Neural cell (in vitro differentiated cells): ENCODE data around the gene TRIB2. TPM values are rescaled to one million over a fixed set of nuclear protein-coding genes. Genes with fewer than 3 reads are reported as not detected.

Experiments used
- H2AFZ ChIP-seq: fragments of 200-600, 300-800 bp; sonication (generic), shearing (Covaris generic); 2 replicates; pipeline ENCODE4 v1.6.0; 2014; ENCODE audit warnings: low read depth, mild to moderate bottlenecking, antibody characterized with exemption, low read length, moderate library complexity
- H3F3A ChIP-seq: fragments of 200-600 bp; shearing (Covaris generic); 2 replicates; pipeline ENCODE4 v1.6.1; 2016; ENCODE audit warnings: mild to moderate bottlenecking, moderate library complexity, mixed read lengths, antibody characterized with exemption, low read length; ENCODE audit not compliant: insufficient read depth, poor library complexity, severe bottlenecking
- H3K27ac ChIP-seq: fragments of 200-600, 300-800 bp; sonication (generic), shearing (Covaris generic); 2 replicates; pipeline ENCODE4 v1.5.1; 2014; ENCODE audit warnings: mild to moderate bottlenecking, low read length, moderate library complexity
- H3K27me3 ChIP-seq: fragments of 300-800, 200-600 bp; sonication (generic), shearing (Covaris generic); 2 replicates; pipeline ENCODE4 v1.6.0; 2014; ENCODE audit warnings: mild to moderate bottlenecking, low read depth, low read length, moderate library complexity; ENCODE audit not compliant: insufficient read depth
- H3K36me3 ChIP-seq: fragments of 300-800, 200-600 bp; sonication (generic), shearing (Covaris generic); 2 replicates; pipeline ENCODE4 v1.5.1; 2014; ENCODE audit warnings: mild to moderate bottlenecking, antibody characterized with exemption, low read length, moderate library complexity; ENCODE audit not compliant: insufficient read depth
- H3K4me2 ChIP-seq: fragments of 300-800, 200-600 bp; sonication (generic), shearing (Covaris generic); 2 replicates; pipeline ENCODE4 v1.6.0; 2014; ENCODE audit warnings: mild to moderate bottlenecking, low read length
- H3K4me3 ChIP-seq: fragments of 300-800, 200-600 bp; sonication (generic), shearing (Covaris generic); 2 replicates; pipeline ENCODE4 v1.5.1; 2014; ENCODE audit warnings: mild to moderate bottlenecking, low read length, moderate library complexity
- H3K79me2 ChIP-seq: fragments of 200-600 bp; shearing (Covaris generic); replicated peaks from 2 replicates; pipeline ENCODE4 v1.6.0; 2014; ENCODE audit warnings: mild to moderate bottlenecking, low read length, moderate library complexity; ENCODE audit not compliant: insufficient read depth
- H3K9ac ChIP-seq: fragments of 300-800, 200-600 bp; sonication (generic), shearing (Covaris generic); 2 replicates; pipeline ENCODE4 v1.6.1; 2016; ENCODE audit warnings: mild to moderate bottlenecking, low read length, mixed read lengths
- H3K9me2 ChIP-seq: fragments of 200-600 bp; shearing (Covaris generic); 2 replicates; pipeline ENCODE4 v1.6.1; 2016; ENCODE audit warnings: mild to moderate bottlenecking, low read length, mixed read lengths; ENCODE audit not compliant: insufficient read depth
- H3K9me3 ChIP-seq: fragments of 200-600, 300-800 bp; sonication (generic), shearing (Covaris generic); 2 replicates; pipeline ENCODE4 v1.6.1; 2016; ENCODE audit warnings: mild to moderate bottlenecking, mixed run types, low read length, moderate library complexity, mixed read lengths
- H4K20me1 ChIP-seq: fragments of 200-600 bp; shearing (Covaris generic); 2 replicates; pipeline ENCODE4 v1.6.1; 2016; ENCODE audit warnings: mild to moderate bottlenecking, mixed run types; ENCODE audit not compliant: insufficient read depth
- CTCF ChIP-seq: fragments of 450-650 bp; IDR thresholded peaks from 2 replicates; pipeline ENCODE4 v1.5.1; 2014; ENCODE audit warnings: antibody characterized with exemption, mild to moderate bottlenecking, moderate library complexity; ENCODE audit not compliant: poor library complexity, severe bottlenecking
- EP300 ChIP-seq: fragments of 450-650 bp; conservative IDR thresholded peaks from 2 replicates; pipeline ENCODE4 v1.6.1; 2014; ENCODE audit warnings: antibody characterized with exemption, mild to moderate bottlenecking, moderate library complexity; ENCODE audit not compliant: poor library complexity, severe bottlenecking
- EZH2 ChIP-seq: fragments of 200-600, 300-800 bp; shearing (Covaris generic), sonication (generic); IDR thresholded peaks from 2 replicates; pipeline ENCODE4 v1.6.1; 2014; ENCODE audit warnings: antibody characterized with exemption, low read length, borderline replicate concordance, mild to moderate bottlenecking; ENCODE audit not compliant: insufficient read depth, poor library complexity, severe bottlenecking
- MXI1 ChIP-seq: fragments of 450-650 bp; conservative IDR thresholded peaks from 2 replicates; pipeline ENCODE4 v1.6.1; 2014; ENCODE audit warnings: antibody characterized with exemption, mild to moderate bottlenecking; ENCODE audit not compliant: poor library complexity, severe bottlenecking
- POLR2AphosphoS5 ChIP-seq: IDR thresholded peaks from 2 replicates; pipeline ENCODE4 v1.6.1; 2012
- RAD21 ChIP-seq: fragments of 450-650 bp; conservative IDR thresholded peaks from 2 replicates; pipeline ENCODE4 v1.6.1; 2014; ENCODE audit warnings: antibody characterized with exemption, mild to moderate bottlenecking, moderate library complexity
- REST ChIP-seq: IDR thresholded peaks from 2 replicates; pipeline ENCODE4 v1.6.1; 2012; ENCODE audit warnings: borderline replicate concordance
- SMC3 ChIP-seq: fragments of 450-650 bp; conservative IDR thresholded peaks from 2 replicates; pipeline ENCODE4 v1.6.1; 2014; ENCODE audit warnings: antibody characterized with exemption, mild to moderate bottlenecking, moderate library complexity; ENCODE audit not compliant: poor library complexity
- TAF1 ChIP-seq: IDR thresholded peaks from 2 replicates; pipeline ENCODE4 v1.6.1; 2012; ENCODE audit warnings: low read depth
- polyA minus RNA-seq: library from RNA; depleted of rRNA, polyadenylated mRNA; stranded (reverse); fragments of >200 nt; gene quantifications from 2 replicates; pipeline ENCODE4 v1.2.3, GENCODE V29; 2014
- polyA plus RNA-seq: library from polyadenylated mRNA; depleted of rRNA; stranded (reverse); fragments of >200 nt; gene quantifications from 2 replicates; pipeline ENCODE4 v1.2.3, GENCODE V29; 2014

The TRIB2 gene
- polyA plus RNA-seq (101 and 123 TPM in 2 replicates), polyA minus RNA-seq (179 and 197 TPM in 2 replicates)

GRCh38 chr2:12716282-12717190 lies at the start of gene TRIB2:
Gene TRIB2 (plus strand): TSS chr2:12716936. CDS start chr2:12718308, 1,372 bp downstream.
- TF ChIP-seq SMC3, result peak; percentile 69
- TF ChIP-seq MXI1, result peak; percentile 69
- TF ChIP-seq TAF1, result peak; percentile 81
- peak; percentile 53 for TF ChIP-seq CTCF
- TF ChIP-seq POLR2AphosphoS5, result peak; percentile 65
- peak; percentile 45 for TF ChIP-seq EP300
- peak; percentile 63 for TF ChIP-seq REST
- no peak for TF ChIP-seq EZH2
- TF ChIP-seq RAD21, result peak; percentile 65

GRCh38 chr2:12669036-12669435 lies 47.7 kb upstream of the TRIB2 start:
- Histone ChIP-seq H3K4me3 (no peak overlapping the region), H4K20me1 (no peaks in the 10 kb centered on the region), H3K79me2 (no peaks in the 10 kb centered on the region), H3K27me3 (no peaks in the 10 kb centered on the region), H2AFZ (no peak overlapping the region), H3K9me3 (no peaks in the 10 kb centered on the region), H3K9me2 (no peaks in the 10 kb centered on the region), H3K27ac (no peak overlapping the region), H3K9ac (no peak overlapping the region), H3K36me3 (no peaks in the 10 kb centered on the region), H3K4me2 (no peak overlapping the region), H3F3A (no peaks in the 10 kb centered on the region)
- no peak for TF ChIP-seq SMC3
- no peak for TF ChIP-seq TAF1

More at GRCh38 chr2:12716282-12717190, at the start of gene TRIB2:
- peak within 1 kb of the TSS; percentile 61 for H2AFZ ChIP-seq
- H3K4me2 ChIP-seq, result peak within 1 kb of the TSS; percentile 63
- peak within 1 kb of the TSS; percentile 93 for H3K9ac ChIP-seq
- no peaks in the 10 kb centered on the region for H4K20me1 ChIP-seq
- peak within 1 kb of the TSS; percentile 95 for H3K4me3 ChIP-seq
- H3K36me3 ChIP-seq, result no peaks in the 10 kb centered on the region
- H3K27me3 ChIP-seq, result no peaks in the 10 kb centered on the region
- peak within 1 kb of the TSS; percentile 93 for H3K27ac ChIP-seq
- peaks cover 43% of the 10 kb centered on the region for H3K79me2 ChIP-seq
- H3K9me2 ChIP-seq, result no peaks in the 10 kb centered on the region
- peaks cover 6% of the 10 kb centered on the region for H3F3A ChIP-seq
- H3K9me3 ChIP-seq, result no peaks in the 10 kb centered on the region
